ENCODE data around the gene ZCCHC13.
A peak's percentile ranks its signal among the peaks of the same experiment; 100 is the strongest.

The ZCCHC13 gene

GRCh38 chrX:74291964-74292807 lies 11.8 kb upstream of the ZCCHC13 start:
- H3K4me3 ChIP-seq (ENCODE audit: low read depth, low read length) = peak overlapping the region; percentile 74
- TF ChIP-seq, protein P1, sequence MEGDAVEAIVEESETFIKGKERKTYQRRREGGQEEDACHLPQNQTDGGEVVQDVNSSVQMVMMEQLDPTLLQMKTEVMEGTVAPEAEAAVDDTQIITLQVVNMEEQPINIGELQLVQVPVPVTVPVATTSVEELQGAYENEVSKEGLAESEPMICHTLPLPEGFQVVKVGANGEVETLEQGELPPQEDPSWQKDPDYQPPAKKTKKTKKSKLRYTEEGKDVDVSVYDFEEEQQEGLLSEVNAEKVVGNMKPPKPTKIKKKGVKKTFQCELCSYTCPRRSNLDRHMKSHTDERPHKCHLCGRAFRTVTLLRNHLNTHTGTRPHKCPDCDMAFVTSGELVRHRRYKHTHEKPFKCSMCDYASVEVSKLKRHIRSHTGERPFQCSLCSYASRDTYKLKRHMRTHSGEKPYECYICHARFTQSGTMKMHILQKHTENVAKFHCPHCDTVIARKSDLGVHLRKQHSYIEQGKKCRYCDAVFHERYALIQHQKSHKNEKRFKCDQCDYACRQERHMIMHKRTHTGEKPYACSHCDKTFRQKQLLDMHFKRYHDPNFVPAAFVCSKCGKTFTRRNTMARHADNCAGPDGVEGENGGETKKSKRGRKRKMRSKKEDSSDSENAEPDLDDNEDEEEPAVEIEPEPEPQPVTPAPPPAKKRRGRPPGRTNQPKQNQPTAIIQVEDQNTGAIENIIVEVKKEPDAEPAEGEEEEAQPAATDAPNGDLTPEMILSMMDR (IDR thresholded peaks at IDR 0.05; ENCODE audit: insufficient read depth, low read depth, low read length, missing control alignments) = peak; percentile 16
- DNase-seq (ENCODE audit: low read depth) = peak; percentile 93

GRCh38 chrX:74292808-74293123 lies 11.2 kb upstream of the ZCCHC13 start:
- DNase-seq (ENCODE audit: low read depth) = no peak
- peak overlapping the region; percentile 74 for H3K4me3 ChIP-seq (ENCODE audit: low read depth, low read length)
- TF ChIP-seq, protein P1 (IDR thresholded peaks at IDR 0.05; ENCODE audit: insufficient read depth, low read depth, low read length, missing control alignments) = no peak

- H3K4me3 ChIP-seq (ENCODE audit: low read depth, low read length) = peak overlapping the region; percentile 74
- DNase-seq (ENCODE audit: low read depth) = peak; percentile 75
- TF ChIP-seq, protein P1 (IDR thresholded peaks at IDR 0.05; ENCODE audit: insufficient read depth, low read depth, low read length, missing control alignments) = no peak
These were observed 10.5 kb upstream of the ZCCHC13 start for GRCh38 chrX:74293343-74293946.

GRCh38 chrX:74295101-74295500 lies 8.9 kb upstream of the ZCCHC13 start:
- no peak overlapping the region for H3K4me3 ChIP-seq (ENCODE audit: low read depth, low read length)
- no peak for DNase-seq (ENCODE audit: low read depth)
- TF ChIP-seq, protein P1 (IDR thresholded peaks at IDR 0.05; ENCODE audit: insufficient read depth, low read depth, low read length, missing control alignments) = no peak

GRCh38 chrX:74297766-74298165 lies 6.2 kb upstream of the ZCCHC13 start:
- peak; percentile 37 for DNase-seq (ENCODE audit: low read depth)
- TF ChIP-seq, protein P1 (IDR thresholded peaks at IDR 0.05; ENCODE audit: insufficient read depth, low read depth, low read length, missing control alignments) = no peak
- no peak overlapping the region for H3K4me3 ChIP-seq (ENCODE audit: low read depth, low read length)

DNA sequence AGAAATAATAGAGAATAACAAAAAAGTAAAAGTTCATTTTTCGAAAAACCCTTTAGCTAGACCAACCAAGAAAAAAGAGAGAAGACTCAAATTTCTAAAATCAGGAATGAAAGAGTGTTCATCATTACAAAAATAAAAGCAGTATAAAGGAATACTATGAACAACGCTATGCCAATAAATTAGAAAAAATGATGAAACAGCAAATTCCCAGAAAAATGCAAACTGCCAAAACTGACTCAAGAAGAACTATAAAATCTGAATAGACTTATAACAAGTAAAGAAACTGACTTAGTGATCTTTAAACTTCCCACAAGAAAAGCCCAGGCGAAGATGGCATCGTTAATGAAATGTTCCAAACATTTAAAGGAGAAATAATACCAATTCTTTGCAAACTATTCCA lies 3.1 kb upstream of the ZCCHC13 start:
- DNase-seq (ENCODE audit: low read depth) = no peak
- TF ChIP-seq, protein P1 (IDR thresholded peaks at IDR 0.05; ENCODE audit: insufficient read depth, low read depth, low read length, missing control alignments) = no peak
- H3K4me3 ChIP-seq (ENCODE audit: low read depth, low read length) = no peak overlapping the region

All from GM12865 (cell line).